ENCODE measurements around the gene KAT8. TPM values are rescaled to one million over a fixed set of nuclear protein-coding genes. Genes with fewer than 3 reads are reported as not detected.

KAT8 gene
- total and polyA plus RNA-seq, 2 of the 13 experiments (the other 11 are each of a cell fraction or from before 2014, with no cell fraction given) = 79.0 to 84.2 TPM

DNA sequence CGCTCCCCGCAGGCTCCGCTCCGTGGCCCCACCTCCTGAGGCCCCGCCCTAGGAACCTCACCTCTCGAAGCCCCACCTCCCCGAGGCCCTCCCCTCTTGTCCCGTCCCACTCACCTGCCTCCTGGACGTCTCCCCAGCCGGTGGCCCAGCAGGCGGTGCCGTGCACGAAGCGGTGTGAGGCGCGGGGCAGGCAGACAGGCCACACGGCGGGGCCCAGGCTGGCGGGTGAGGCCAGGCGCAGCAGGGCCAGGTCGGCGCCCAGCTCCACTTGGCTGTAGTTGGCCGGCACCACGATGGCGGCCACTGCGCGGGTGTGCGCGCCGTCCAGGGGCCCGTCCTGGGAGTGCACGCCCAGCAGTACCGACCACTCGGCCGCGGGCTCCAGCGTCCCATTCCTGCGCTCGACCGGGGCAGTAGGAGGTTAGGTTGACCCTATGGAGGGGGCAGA lies 30.8 kb downstream of the KAT8 start:
- H3K4me1 ChIP-seq (ENCODE audit: insufficient read depth, low read length) = peaks cover 41% of the 10 kb centered on the region
- no peak overlapping the region for H2AFZ ChIP-seq (ENCODE audit: low read length)
- TF ChIP-seq ZNF784 (CRISPR knock-in tag; IDR thresholded peaks at IDR 0.05; ENCODE audit: borderline replicate concordance) (no peak), HNRNPK (IDR thresholded peaks at IDR 0.05; ENCODE audit: low read depth, low read length, poor library complexity, severe bottlenecking) (peak; percentile 41), HDAC2 (CRISPR knock-in tag; IDR thresholded peaks at IDR 0.05) (no peak), MIER3 (CRISPR knock-in tag; IDR thresholded peaks at IDR 0.05; ENCODE audit: borderline replicate concordance) (no peak), HOXA3 (CRISPR knock-in tag; IDR thresholded peaks at IDR 0.05) (peak; percentile 42; the same call in 1 of the 2 replicates)
- TF ChIP-seq, protein P1, sequence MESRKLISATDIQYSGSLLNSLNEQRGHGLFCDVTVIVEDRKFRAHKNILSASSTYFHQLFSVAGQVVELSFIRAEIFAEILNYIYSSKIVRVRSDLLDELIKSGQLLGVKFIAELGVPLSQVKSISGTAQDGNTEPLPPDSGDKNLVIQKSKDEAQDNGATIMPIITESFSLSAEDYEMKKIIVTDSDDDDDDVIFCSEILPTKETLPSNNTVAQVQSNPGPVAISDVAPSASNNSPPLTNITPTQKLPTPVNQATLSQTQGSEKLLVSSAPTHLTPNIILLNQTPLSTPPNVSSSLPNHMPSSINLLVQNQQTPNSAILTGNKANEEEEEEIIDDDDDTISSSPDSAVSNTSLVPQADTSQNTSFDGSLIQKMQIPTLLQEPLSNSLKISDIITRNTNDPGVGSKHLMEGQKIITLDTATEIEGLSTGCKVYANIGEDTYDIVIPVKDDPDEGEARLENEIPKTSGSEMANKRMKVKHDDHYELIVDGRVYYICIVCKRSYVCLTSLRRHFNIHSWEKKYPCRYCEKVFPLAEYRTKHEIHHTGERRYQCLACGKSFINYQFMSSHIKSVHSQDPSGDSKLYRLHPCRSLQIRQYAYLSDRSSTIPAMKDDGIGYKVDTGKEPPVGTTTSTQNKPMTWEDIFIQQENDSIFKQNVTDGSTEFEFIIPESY (CRISPR knock-in tag; IDR thresholded peaks at IDR 0.05) = peak; percentile 79; the same call in 1 of the 2 replicates
- ATAC-seq (no peak), DNase-seq (ENCODE audit: low spot score) (no peak), FAIRE-seq (no peak)
- no peaks in the 10 kb centered on the region for H3K36me3 ChIP-seq (replicated peaks in 1 of 2; ENCODE audit: control insufficient read depth in 1 of 2, insufficient read depth in 2 of 2, low read length in 2 of 2)
- in situ Hi-C loops (cut with HindIII; ENCODE audit: extremely low pct_ligation_motif_present, low pct_unique_long_range_greater_than_20kb) (no loop called here), intact Hi-C loops (cut with micrococcal nuclease; ENCODE audit: unreplicated experiment) (loop anchor here (10.0 kb wide), 1 partner anchor 194 kb away; the partner anchor contains the start of gene SETD1A)
- BruUV-seq (replicated peaks) = no TSS peak
- ChIA-PET CTCF (ENCODE audit: low intra/inter-chr PET ratio, low total read pairs) (no interaction called here), POLR2A (no interaction called here)
- no peak overlapping the region for H3K4me3 ChIP-seq (replicated peaks in 1 of 3; ENCODE audit: insufficient read depth in 1 of 3, low read depth in 2 of 3, low read length in 3 of 3)
- no peaks in the 10 kb centered on the region for H3K9me3 ChIP-seq (ENCODE audit: low read length)
- WGBS (ENCODE audit: low lambda C conversion rate) = 73% methylated on average over 19 of the region's 40 CpGs
- no peak overlapping the region for H3K27ac ChIP-seq (ENCODE audit: extremely low read length, insufficient read depth, low read length)
- H3K4me2 ChIP-seq (ENCODE audit: low read depth, low read length) = no peak overlapping the region
- no peak overlapping the region for H3K9ac ChIP-seq (ENCODE audit: insufficient read depth, low read depth, low read length)
- peaks cover 0 to 33% of the 10 kb centered on the region in 2 experiments; a peak in 4 of 5 replicates for H3K27me3 ChIP-seq (ENCODE audit: control insufficient read depth in 1 of 2, insufficient read depth in 2 of 2, low read length in 2 of 2)
- H4K20me1 ChIP-seq (ENCODE audit: insufficient read depth, low read length) = no peaks in the 10 kb centered on the region
- no peaks in the 10 kb centered on the region for H3K79me2 ChIP-seq (ENCODE audit: insufficient read depth, low read length)

Measured in HepG2 (cell line).